Stomach (tissue), 4 donors: Measurements from ENCODE around the gene ATG9A.

Experiments
- POLR2A ChIP-seq, 4 donors: fragments of 450-650 bp; IDR thresholded peaks; one replicate each; pipeline ENCODE4 v1.6.1; 2016; ENCODE audit warnings: antibody characterized with exemption in 4 of 4, control low read depth in 2 of 4, mild to moderate bottlenecking in 1 of 4, moderate library complexity in 1 of 4
- TF ChIP-seq, protein P1 (sequence below), 7 experiments: fragments of 450-650 bp in 4 of 7; fragments of 200-600 bp in 3 of 7; sonication (generic) in 3 of 7; IDR thresholded peaks; one replicate each; pipeline ENCODE4 v1.5.1; 2016 to 2019; ENCODE audit warnings: antibody characterized with exemption in 7 of 7, control low read depth in 2 of 7, mild to moderate bottlenecking in 1 of 7

DNA sequence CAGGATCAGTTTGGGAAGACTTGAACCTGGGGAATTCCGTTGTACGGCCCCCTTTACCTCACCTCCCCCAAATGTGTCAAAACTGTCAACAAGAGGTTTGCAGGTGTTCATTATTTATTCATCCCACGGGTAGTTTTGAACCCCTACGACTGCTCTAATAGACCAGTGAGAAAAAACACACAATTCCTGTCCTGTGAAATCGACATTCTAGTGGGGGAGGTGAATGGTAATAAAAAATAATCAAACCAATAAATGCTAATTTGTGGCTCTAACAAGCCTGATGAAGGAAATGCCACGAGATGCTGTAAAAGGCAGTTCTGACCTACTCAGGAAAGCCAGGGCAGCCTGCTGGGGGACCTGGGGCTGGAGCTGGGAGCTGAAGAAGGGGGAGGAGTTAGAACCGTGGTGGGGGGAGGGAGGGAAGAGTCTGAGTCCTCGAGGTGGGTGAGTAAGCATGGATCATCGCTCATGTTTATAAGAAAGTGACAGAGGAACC lies 49.3 kb upstream of the ATG9A start:
- TF ChIP-seq, protein P1, sequence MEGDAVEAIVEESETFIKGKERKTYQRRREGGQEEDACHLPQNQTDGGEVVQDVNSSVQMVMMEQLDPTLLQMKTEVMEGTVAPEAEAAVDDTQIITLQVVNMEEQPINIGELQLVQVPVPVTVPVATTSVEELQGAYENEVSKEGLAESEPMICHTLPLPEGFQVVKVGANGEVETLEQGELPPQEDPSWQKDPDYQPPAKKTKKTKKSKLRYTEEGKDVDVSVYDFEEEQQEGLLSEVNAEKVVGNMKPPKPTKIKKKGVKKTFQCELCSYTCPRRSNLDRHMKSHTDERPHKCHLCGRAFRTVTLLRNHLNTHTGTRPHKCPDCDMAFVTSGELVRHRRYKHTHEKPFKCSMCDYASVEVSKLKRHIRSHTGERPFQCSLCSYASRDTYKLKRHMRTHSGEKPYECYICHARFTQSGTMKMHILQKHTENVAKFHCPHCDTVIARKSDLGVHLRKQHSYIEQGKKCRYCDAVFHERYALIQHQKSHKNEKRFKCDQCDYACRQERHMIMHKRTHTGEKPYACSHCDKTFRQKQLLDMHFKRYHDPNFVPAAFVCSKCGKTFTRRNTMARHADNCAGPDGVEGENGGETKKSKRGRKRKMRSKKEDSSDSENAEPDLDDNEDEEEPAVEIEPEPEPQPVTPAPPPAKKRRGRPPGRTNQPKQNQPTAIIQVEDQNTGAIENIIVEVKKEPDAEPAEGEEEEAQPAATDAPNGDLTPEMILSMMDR (IDR thresholded peaks at IDR 0.05) = peak in 1 of 7 experiments; percentile 11
- TF ChIP-seq POLR2A (IDR thresholded peaks at IDR 0.05) = no peak
